ENCODE measurements around the gene CALU.

The CALU gene

DNA sequence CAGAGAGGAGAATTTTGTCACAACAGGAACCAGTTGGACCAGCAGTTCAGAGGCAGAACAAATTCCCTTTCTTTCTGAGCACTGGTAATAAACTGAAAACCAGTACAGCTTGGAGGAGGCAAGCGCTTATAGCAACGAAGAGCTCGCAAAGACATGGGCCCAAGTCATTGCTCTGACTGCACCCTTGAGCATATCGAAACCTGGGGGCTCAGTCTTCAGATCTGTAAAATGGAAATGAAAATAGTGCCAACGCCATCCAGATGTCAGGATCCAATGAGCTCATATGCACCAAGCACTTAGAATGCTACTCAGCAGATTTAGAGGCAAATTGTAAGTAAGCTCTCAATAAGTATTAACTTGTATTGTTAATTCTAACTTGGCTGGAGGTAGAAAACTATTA, 14.4 kb upstream of the CALU start:
- no peak overlapping the region for H3K18ac ChIP-seq (ENCODE audit: low read depth in 1 of 2, low read length in 2 of 2)
- no peak overlapping the region for H2BK12ac ChIP-seq (ENCODE audit: low read length in 2 of 2)
- H2AFZ ChIP-seq (ENCODE audit: low read depth, low read length): no peak overlapping the region
- H4K8ac ChIP-seq (ENCODE audit: low read length): no peak overlapping the region
- H3K79me1 ChIP-seq (replicated peaks; ENCODE audit: low read length, poor library complexity, severe bottlenecking): no peaks in the 10 kb centered on the region
- no peak overlapping the region for H3K4me3 ChIP-seq (ENCODE audit: insufficient read depth in 1 of 2, low read depth in 1 of 2, low read length in 2 of 2)
- H2BK120ac ChIP-seq (ENCODE audit: low read depth, low read length): no peak overlapping the region
- H3K23ac ChIP-seq (ENCODE audit: low read length in 2 of 2): no peak overlapping the region
- H4K91ac ChIP-seq (ENCODE audit: low read length): no peak overlapping the region
- no peak overlapping the region for H3K4me2 ChIP-seq (ENCODE audit: low read length, poor library complexity, severe bottlenecking)
- no peak overlapping the region for H3K4ac ChIP-seq (ENCODE audit: low read depth in 1 of 2, low read length in 2 of 2)
- H3K27me3 ChIP-seq (ENCODE audit: control insufficient read depth in 1 of 2, insufficient read depth in 1 of 2, low read length in 2 of 2): peaks cover 0 to 4% of the 10 kb centered on the region in 2 experiments
- H3K14ac ChIP-seq (ENCODE audit: low read length in 2 of 2): no peak overlapping the region
- 92% methylated on average over 5 of the region's 5 CpGs for WGBS
- H3K27ac ChIP-seq (ENCODE audit: low read length, poor library complexity, severe bottlenecking): no peak overlapping the region
- no peak overlapping the region for H2BK5ac ChIP-seq (ENCODE audit: low read depth, low read length, poor library complexity, severe bottlenecking)
- H2BK15ac ChIP-seq (ENCODE audit: low read depth, poor library complexity, severe bottlenecking): no peak overlapping the region
- no peaks in the 10 kb centered on the region for H3K9me3 ChIP-seq (ENCODE audit: control insufficient read depth, low read length)
- no peaks in the 10 kb centered on the region for H3K4me1 ChIP-seq (ENCODE audit: control insufficient read depth, insufficient read depth, low read depth, low read length)
- no peak overlapping the region for H2AK5ac ChIP-seq (ENCODE audit: low read length, severe bottlenecking)
- no peaks in the 10 kb centered on the region for H3K36me3 ChIP-seq (ENCODE audit: control insufficient read depth in 1 of 2, insufficient read depth in 2 of 2, low read depth in 1 of 2, low read length in 2 of 2)
- H3K9ac ChIP-seq (ENCODE audit: low read length): no peak overlapping the region
- DNase-seq: no peak

DNA sequence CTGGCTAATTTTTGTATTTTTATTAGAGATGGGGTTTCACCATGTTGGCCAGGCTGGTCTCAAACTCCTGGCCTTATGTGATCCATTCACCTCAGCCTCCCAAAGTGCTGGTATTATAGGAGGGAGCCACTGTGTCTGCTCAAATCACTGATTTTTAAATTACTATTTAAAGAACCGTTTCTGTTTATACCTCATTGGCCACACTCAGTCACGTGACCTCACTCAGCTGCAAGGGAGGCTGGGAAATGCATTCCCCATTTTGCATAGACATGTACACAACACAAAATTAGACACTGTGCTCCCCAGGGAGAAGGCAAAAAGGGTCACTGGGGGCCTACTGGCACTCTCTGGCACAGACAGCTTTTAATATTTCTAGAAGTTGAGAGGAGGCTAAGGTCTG, 13.6 kb upstream of the CALU start:
- Histone ChIP-seq H3K9ac (ENCODE audit: low read length) (no peak overlapping the region), H3K23ac (ENCODE audit: low read length in 2 of 2) (no peak overlapping the region), H3K4me3 (ENCODE audit: insufficient read depth in 1 of 2, low read depth in 1 of 2, low read length in 2 of 2) (no peak overlapping the region), H3K4ac (ENCODE audit: low read depth in 1 of 2, low read length in 2 of 2) (no peak overlapping the region), H2AFZ (ENCODE audit: low read depth, low read length) (no peak overlapping the region), H2BK5ac (ENCODE audit: low read depth, low read length, poor library complexity, severe bottlenecking) (no peak overlapping the region), H2BK15ac (ENCODE audit: low read depth, poor library complexity, severe bottlenecking) (no peak overlapping the region), H3K9me3 (ENCODE audit: control insufficient read depth, low read length) (no peaks in the 10 kb centered on the region), H4K91ac (ENCODE audit: low read length) (no peak overlapping the region), H2BK120ac (ENCODE audit: low read depth, low read length) (no peak overlapping the region), H3K27me3 (ENCODE audit: control insufficient read depth in 1 of 2, insufficient read depth in 1 of 2, low read length in 2 of 2) (peaks cover 0 to 4% of the 10 kb centered on the region in 2 experiments), H2BK12ac (ENCODE audit: low read length in 2 of 2) (no peak overlapping the region), H2AK5ac (ENCODE audit: low read length, severe bottlenecking) (no peak overlapping the region), H4K8ac (ENCODE audit: low read length) (no peak overlapping the region), H3K36me3 (ENCODE audit: control insufficient read depth in 1 of 2, insufficient read depth in 2 of 2, low read depth in 1 of 2, low read length in 2 of 2) (no peaks in the 10 kb centered on the region), H3K79me1 (replicated peaks; ENCODE audit: low read length, poor library complexity, severe bottlenecking) (no peaks in the 10 kb centered on the region), H3K4me2 (ENCODE audit: low read length, poor library complexity, severe bottlenecking) (no peak overlapping the region), H3K27ac (ENCODE audit: low read length, poor library complexity, severe bottlenecking) (no peak overlapping the region), H3K14ac (ENCODE audit: low read length in 2 of 2) (no peak overlapping the region), H3K18ac (ENCODE audit: low read depth in 1 of 2, low read length in 2 of 2) (no peak overlapping the region), H3K4me1 (ENCODE audit: control insufficient read depth, insufficient read depth, low read depth, low read length) (no peaks in the 10 kb centered on the region)
- no peak for DNase-seq
- 90% methylated on average over 2 of the region's 2 CpGs for WGBS

DNA sequence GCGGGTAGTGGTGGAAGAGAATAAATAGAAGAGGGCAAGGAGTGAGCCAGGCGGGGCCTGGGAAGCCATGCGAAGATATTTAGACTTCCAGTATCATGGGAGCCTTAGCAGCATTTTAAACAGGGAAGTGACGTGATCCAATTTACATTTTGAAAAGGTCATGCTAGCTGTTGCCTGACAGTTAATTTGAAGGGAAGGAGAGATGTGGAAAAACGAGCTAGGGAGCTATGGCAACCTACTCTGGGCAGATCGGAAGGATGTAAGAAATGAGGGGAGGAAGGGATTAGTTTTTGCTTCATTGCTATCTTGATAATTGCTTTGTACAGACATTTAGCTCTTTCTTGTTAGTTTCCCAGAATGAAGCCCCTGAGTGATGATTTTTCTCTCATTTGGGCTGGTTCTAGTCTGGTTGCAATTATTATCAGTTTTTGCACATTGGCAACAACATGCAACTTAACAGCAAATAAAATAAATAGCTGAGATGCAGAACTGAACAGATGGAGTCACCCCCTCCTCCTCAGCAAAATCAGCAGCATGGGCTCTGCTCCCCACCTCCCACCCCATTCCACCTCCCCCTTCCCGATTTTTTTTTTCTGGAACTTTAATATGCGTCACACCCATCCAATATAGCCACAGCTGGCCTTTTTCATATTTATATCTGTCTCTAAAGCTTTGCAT, 13.0 kb upstream of the CALU start:
- Histone ChIP-seq H3K4ac (ENCODE audit: low read depth in 1 of 2, low read length in 2 of 2) (no peak overlapping the region), H3K23ac (ENCODE audit: low read length in 2 of 2) (no peak overlapping the region), H2AFZ (ENCODE audit: low read depth, low read length) (no peak overlapping the region), H3K79me1 (replicated peaks; ENCODE audit: low read length, poor library complexity, severe bottlenecking) (no peaks in the 10 kb centered on the region), H4K91ac (ENCODE audit: low read length) (no peak overlapping the region), H2BK15ac (ENCODE audit: low read depth, poor library complexity, severe bottlenecking) (no peak overlapping the region), H3K4me3 (ENCODE audit: insufficient read depth in 1 of 2, low read depth in 1 of 2, low read length in 2 of 2) (no peak overlapping the region), H3K18ac (ENCODE audit: low read depth in 1 of 2, low read length in 2 of 2) (no peak overlapping the region), H3K36me3 (ENCODE audit: control insufficient read depth in 1 of 2, insufficient read depth in 2 of 2, low read depth in 1 of 2, low read length in 2 of 2) (no peaks in the 10 kb centered on the region), H2BK5ac (ENCODE audit: low read depth, low read length, poor library complexity, severe bottlenecking) (no peak overlapping the region), H2BK120ac (ENCODE audit: low read depth, low read length) (no peak overlapping the region), H3K4me2 (ENCODE audit: low read length, poor library complexity, severe bottlenecking) (no peak overlapping the region), H4K8ac (ENCODE audit: low read length) (no peak overlapping the region), H3K4me1 (ENCODE audit: control insufficient read depth, insufficient read depth, low read depth, low read length) (no peaks in the 10 kb centered on the region), H3K9me3 (ENCODE audit: control insufficient read depth, low read length) (no peaks in the 10 kb centered on the region), H3K27me3 (ENCODE audit: control insufficient read depth in 1 of 2, insufficient read depth in 1 of 2, low read length in 2 of 2) (peaks cover 0 to 4% of the 10 kb centered on the region in 2 experiments), H3K27ac (ENCODE audit: low read length, poor library complexity, severe bottlenecking) (no peak overlapping the region), H2AK5ac (ENCODE audit: low read length, severe bottlenecking) (no peak overlapping the region), H3K14ac (ENCODE audit: low read length in 2 of 2) (no peak overlapping the region), H2BK12ac (ENCODE audit: low read length in 2 of 2) (no peak overlapping the region), H3K9ac (ENCODE audit: low read length) (no peak overlapping the region)
- 84% methylated on average over 8 of the region's 8 CpGs for WGBS
- no peak for DNase-seq

GRCh38 chr7:128726737-128727072, 12.5 kb upstream of the CALU start:
- H3K9me3 ChIP-seq (ENCODE audit: control insufficient read depth, low read length): no peaks in the 10 kb centered on the region
- H2AK5ac ChIP-seq (ENCODE audit: low read length, severe bottlenecking): no peak overlapping the region
- H3K27me3 ChIP-seq (ENCODE audit: control insufficient read depth in 1 of 2, insufficient read depth in 1 of 2, low read length in 2 of 2): peaks cover 0 to 4% of the 10 kb centered on the region in 2 experiments
- WGBS: 70% methylated on average over 1 of the region's 1 CpG
- no peak overlapping the region for H3K9ac ChIP-seq (ENCODE audit: low read length)
- no peak overlapping the region for H2BK15ac ChIP-seq (ENCODE audit: low read depth, poor library complexity, severe bottlenecking)
- H3K18ac ChIP-seq (ENCODE audit: low read depth in 1 of 2, low read length in 2 of 2): no peak overlapping the region
- H2BK12ac ChIP-seq (ENCODE audit: low read length in 2 of 2): no peak overlapping the region
- H3K4me2 ChIP-seq (ENCODE audit: low read length, poor library complexity, severe bottlenecking): no peak overlapping the region
- no peak overlapping the region for H3K27ac ChIP-seq (ENCODE audit: low read length, poor library complexity, severe bottlenecking)
- no peaks in the 10 kb centered on the region for H3K79me1 ChIP-seq (replicated peaks; ENCODE audit: low read length, poor library complexity, severe bottlenecking)
- H2BK5ac ChIP-seq (ENCODE audit: low read depth, low read length, poor library complexity, severe bottlenecking): no peak overlapping the region
- H2AFZ ChIP-seq (ENCODE audit: low read depth, low read length): no peak overlapping the region
- H4K91ac ChIP-seq (ENCODE audit: low read length): no peak overlapping the region
- H4K8ac ChIP-seq (ENCODE audit: low read length): no peak overlapping the region
- H2BK120ac ChIP-seq (ENCODE audit: low read depth, low read length): no peak overlapping the region
- no peaks in the 10 kb centered on the region for H3K4me1 ChIP-seq (ENCODE audit: control insufficient read depth, insufficient read depth, low read depth, low read length)
- H3K23ac ChIP-seq (ENCODE audit: low read length in 2 of 2): no peak overlapping the region
- H3K36me3 ChIP-seq (ENCODE audit: control insufficient read depth in 1 of 2, insufficient read depth in 2 of 2, low read depth in 1 of 2, low read length in 2 of 2): no peaks in the 10 kb centered on the region
- no peak overlapping the region for H3K4ac ChIP-seq (ENCODE audit: low read depth in 1 of 2, low read length in 2 of 2)
- H3K14ac ChIP-seq (ENCODE audit: low read length in 2 of 2): no peak overlapping the region
- no peak for DNase-seq
- no peak overlapping the region for H3K4me3 ChIP-seq (ENCODE audit: insufficient read depth in 1 of 2, low read depth in 1 of 2, low read length in 2 of 2)

All from mesenchymal stem cell (in vitro differentiated cells and primary cell).